HG02885 (cell line): ENCODE measurements around the gene NKD2.
"Not testable (repeated sequence)": the region's sequence is repeated elsewhere in the genome, so short reads cannot be mapped to it uniquely, and the experiment has no call there.

Experiments used
- ATAC-seq: cut with Tn5 transposase; IDR thresholded peaks from one replicate; pipeline ENCODE4 v1.9.1; 2021; ENCODE audit warnings: mild to moderate bottlenecking; ENCODE audit not compliant: unreplicated experiment, poor library complexity

Gene NKD2

GRCh38 chr5:1083026-1083425 is 74.4 kb downstream of the NKD2 start:
- ATAC-seq: not testable (repeated sequence)

- no peak for ATAC-seq
Observed at GRCh38 chr5:1083823-1084605, 75.4 kb downstream of the NKD2 start.

GRCh38 chr5:1085391-1085790 is 76.8 kb downstream of the NKD2 start:
- ATAC-seq: no peak

GRCh38 chr5:1086137-1086536 is 77.5 kb downstream of the NKD2 start:
- no peak for ATAC-seq

GRCh38 chr5:1086871-1087270 is 78.3 kb downstream of the NKD2 start:
- ATAC-seq: no peak

GRCh38 chr5:1087428-1087827 is 78.8 kb downstream of the NKD2 start:
- ATAC-seq: no peak

- no peak for ATAC-seq
Observed at GRCh38 chr5:1088031-1088430, 79.4 kb downstream of the NKD2 start.
